ENCODE measurements around the gene FAM83F.

The FAM83F gene

GRCh38 chr22:40077646-40078016 is 82.9 kb downstream of the FAM83F start:
- no peak for DNase-seq (ENCODE audit: low read depth)
- TF ChIP-seq CTCF (IDR thresholded peaks at IDR 0.05; ENCODE audit: control insufficient read depth, extremely low read depth, insufficient read depth) = no peak

GRCh38 chr22:40081662-40082061 is 86.9 kb downstream of the FAM83F start:
- no peak for DNase-seq (ENCODE audit: low read depth)
- no peak overlapping the region for H3K4me3 ChIP-seq (ENCODE audit: low read depth, low read length)
- no peak for TF ChIP-seq CTCF (IDR thresholded peaks at IDR 0.05; ENCODE audit: control insufficient read depth, extremely low read depth, insufficient read depth)

More at GRCh38 chr22:40077646-40078016, 82.9 kb downstream of the FAM83F start:
- no peak overlapping the region for H3K4me3 ChIP-seq (ENCODE audit: low read depth, low read length)

GRCh38 chr22:40082184-40082583 is 87.4 kb downstream of the FAM83F start:
- TF ChIP-seq CTCF (IDR thresholded peaks at IDR 0.05; ENCODE audit: control insufficient read depth, extremely low read depth, insufficient read depth) = no peak
- DNase-seq (ENCODE audit: low read depth) = no peak
- H3K4me3 ChIP-seq (ENCODE audit: low read depth, low read length) = no peak overlapping the region

GRCh38 chr22:40083794-40084193 is 89.0 kb downstream of the FAM83F start:
- no peak for TF ChIP-seq CTCF (IDR thresholded peaks at IDR 0.05; ENCODE audit: control insufficient read depth, extremely low read depth, insufficient read depth)
- DNase-seq (ENCODE audit: low read depth) = no peak
- H3K4me3 ChIP-seq (ENCODE audit: low read depth, low read length) = no peak overlapping the region

GRCh38 chr22:40084246-40084645 is 89.5 kb downstream of the FAM83F start:
- no peak for TF ChIP-seq CTCF (IDR thresholded peaks at IDR 0.05; ENCODE audit: control insufficient read depth, extremely low read depth, insufficient read depth)
- H3K4me3 ChIP-seq (ENCODE audit: low read depth, low read length) = no peak overlapping the region
- DNase-seq (ENCODE audit: low read depth) = no peak

GRCh38 chr22:40088818-40089217 is 94.1 kb downstream of the FAM83F start:
- DNase-seq (ENCODE audit: low read depth) = no peak
- H3K4me3 ChIP-seq (ENCODE audit: low read depth, low read length) = no peak overlapping the region
- no peak for TF ChIP-seq CTCF (IDR thresholded peaks at IDR 0.05; ENCODE audit: control insufficient read depth, extremely low read depth, insufficient read depth)

All from LNCaP clone FGC (cell line).